Neutrophil (primary cell): ENCODE data around the gene ZNF865.

ENCODE experiments used
- H3K27ac ChIP-seq: fragments of 200-600 bp; sonication (generic); 2 replicates; pipeline ENCODE4 v1.5.1; 2016; ENCODE audit warnings: mild to moderate bottlenecking, moderate library complexity
- H3K27me3 ChIP-seq: fragments of 200-600 bp; sonication (generic); 2 replicates; pipeline ENCODE4 v1.6.0; 2016; ENCODE audit warnings: mild to moderate bottlenecking
- H3K36me3 ChIP-seq: fragments of 200-600 bp; sonication (generic); 2 replicates; pipeline ENCODE4 v1.5.1; 2017
- H3K4me1 ChIP-seq, 2 experiments: fragments of 200-600 bp in 1 of 2; sonication (generic) in 1 of 2; 1 replicate in 1 of 2; 2 replicates in 1 of 2; pipeline versions ENCODE4 v1.5.1 to v1.6.1; 2013 to 2016; ENCODE audit warnings: low read depth in 1 of 2, low read length in 1 of 2, mild to moderate bottlenecking in 1 of 2, moderate library complexity in 1 of 2; ENCODE audit not compliant: control insufficient read depth in 1 of 2, insufficient read depth in 1 of 2
- H3K4me3 ChIP-seq, 2 experiments: fragments of 200-600 bp in 1 of 2; sonication (generic) in 1 of 2; 1 replicate in 1 of 2; 2 replicates in 1 of 2; pipeline ENCODE4 v1.5.1; 2013 to 2016; ENCODE audit warnings: low read depth in 1 of 2, low read length in 1 of 2, mild to moderate bottlenecking in 1 of 2, moderate library complexity in 1 of 2
- H3K9me3 ChIP-seq: fragments of 200-600 bp; sonication (generic); 2 replicates; pipeline ENCODE4 v1.5.1; 2016
- TF ChIP-seq, protein P1 (sequence below): fragments of 200-600 bp; sonication (generic); IDR thresholded peaks from 2 replicates; pipeline ENCODE4 v1.5.1; 2016; ENCODE audit warnings: antibody characterized with exemption

Gene ZNF865

DNA sequence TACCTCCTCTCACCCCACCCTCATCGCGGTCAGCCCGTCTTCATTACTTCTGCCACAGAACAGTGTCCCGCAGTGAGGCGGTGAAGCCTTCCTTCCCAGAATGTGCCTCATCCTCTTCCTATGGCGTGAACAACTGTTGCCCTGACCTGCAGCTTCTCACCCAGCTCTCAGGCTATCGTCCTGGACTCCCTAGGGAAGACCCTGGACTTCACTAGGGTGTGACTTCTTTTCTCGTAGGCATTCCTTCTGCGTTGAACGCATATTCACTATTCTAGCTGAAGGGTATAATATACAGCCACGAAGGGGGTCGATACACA, 982 bp downstream of the ZNF865 start:
- H3K27me3 ChIP-seq = no peaks in the 10 kb centered on the region
- H3K4me1 ChIP-seq = peaks cover 75 to 77% of the 10 kb centered on the region in 2 experiments
- H3K27ac ChIP-seq = peak overlapping the region; percentile 96
- H3K9me3 ChIP-seq = no peaks in the 10 kb centered on the region
- peaks cover 20% of the 10 kb centered on the region for H3K36me3 ChIP-seq
- TF ChIP-seq, protein P1, sequence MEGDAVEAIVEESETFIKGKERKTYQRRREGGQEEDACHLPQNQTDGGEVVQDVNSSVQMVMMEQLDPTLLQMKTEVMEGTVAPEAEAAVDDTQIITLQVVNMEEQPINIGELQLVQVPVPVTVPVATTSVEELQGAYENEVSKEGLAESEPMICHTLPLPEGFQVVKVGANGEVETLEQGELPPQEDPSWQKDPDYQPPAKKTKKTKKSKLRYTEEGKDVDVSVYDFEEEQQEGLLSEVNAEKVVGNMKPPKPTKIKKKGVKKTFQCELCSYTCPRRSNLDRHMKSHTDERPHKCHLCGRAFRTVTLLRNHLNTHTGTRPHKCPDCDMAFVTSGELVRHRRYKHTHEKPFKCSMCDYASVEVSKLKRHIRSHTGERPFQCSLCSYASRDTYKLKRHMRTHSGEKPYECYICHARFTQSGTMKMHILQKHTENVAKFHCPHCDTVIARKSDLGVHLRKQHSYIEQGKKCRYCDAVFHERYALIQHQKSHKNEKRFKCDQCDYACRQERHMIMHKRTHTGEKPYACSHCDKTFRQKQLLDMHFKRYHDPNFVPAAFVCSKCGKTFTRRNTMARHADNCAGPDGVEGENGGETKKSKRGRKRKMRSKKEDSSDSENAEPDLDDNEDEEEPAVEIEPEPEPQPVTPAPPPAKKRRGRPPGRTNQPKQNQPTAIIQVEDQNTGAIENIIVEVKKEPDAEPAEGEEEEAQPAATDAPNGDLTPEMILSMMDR = no peak
- peak overlapping the region; percentile 88 to 92 for H3K4me3 ChIP-seq

DNA sequence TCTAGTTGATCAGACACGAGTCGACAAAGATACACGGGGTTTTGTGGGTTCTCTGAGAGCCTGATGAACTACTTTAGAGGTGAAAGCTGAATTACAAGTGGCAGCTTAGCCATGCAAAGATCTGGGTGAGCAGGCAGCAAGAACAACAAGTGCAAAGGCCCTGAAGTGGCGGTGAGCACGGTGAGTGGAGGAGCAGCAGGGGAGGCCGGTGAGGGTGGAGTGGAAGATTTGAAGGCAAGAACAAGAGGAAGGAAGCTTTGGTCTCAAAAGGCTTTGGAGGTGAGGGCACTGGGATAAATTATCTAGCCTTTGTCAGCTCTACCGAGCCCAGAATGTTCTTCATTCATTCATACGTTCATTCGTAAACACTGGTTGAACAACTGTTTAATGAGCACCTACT, 1.4 kb downstream of the ZNF865 start:
- TF ChIP-seq, protein P1 = no peak
- peaks cover 75 to 80% of the 10 kb centered on the region in 2 experiments for H3K4me1 ChIP-seq
- no peaks in the 10 kb centered on the region for H3K27me3 ChIP-seq
- H3K4me3 ChIP-seq = peak overlapping the region; percentile 0 to 88
- H3K36me3 ChIP-seq = peaks cover 20% of the 10 kb centered on the region
- peak overlapping the region; percentile 96 for H3K27ac ChIP-seq
- no peaks in the 10 kb centered on the region for H3K9me3 ChIP-seq

DNA sequence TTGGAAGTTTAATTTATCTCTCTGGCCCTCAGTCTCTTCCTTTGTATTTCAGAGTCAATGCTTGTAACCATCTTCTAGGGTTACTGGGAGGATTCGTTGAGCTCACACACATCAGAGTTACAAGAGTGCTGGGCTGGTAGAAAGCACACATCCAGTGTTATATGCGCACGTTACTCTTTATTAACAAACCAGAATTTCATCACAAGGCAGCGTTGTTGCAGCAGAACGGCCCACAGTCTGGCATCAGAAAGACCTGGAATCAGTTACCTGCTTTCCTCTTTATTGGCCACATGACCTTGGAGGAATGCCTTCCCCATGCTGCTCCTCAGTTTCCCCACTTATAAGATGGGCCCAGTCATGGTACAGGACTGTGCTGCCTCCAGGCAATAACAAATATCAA, 3.9 kb downstream of the ZNF865 start:
- peaks cover 21% of the 10 kb centered on the region for H3K36me3 ChIP-seq
- H3K4me1 ChIP-seq = peaks cover 79 to 81% of the 10 kb centered on the region in 2 experiments
- TF ChIP-seq, protein P1 = no peak
- peak overlapping the region; percentile 82 for H3K27ac ChIP-seq
- peak overlapping the region in 1 of 2 experiments; percentile 6 for H3K4me3 ChIP-seq
- no peaks in the 10 kb centered on the region for H3K9me3 ChIP-seq
- H3K27me3 ChIP-seq = no peaks in the 10 kb centered on the region

DNA sequence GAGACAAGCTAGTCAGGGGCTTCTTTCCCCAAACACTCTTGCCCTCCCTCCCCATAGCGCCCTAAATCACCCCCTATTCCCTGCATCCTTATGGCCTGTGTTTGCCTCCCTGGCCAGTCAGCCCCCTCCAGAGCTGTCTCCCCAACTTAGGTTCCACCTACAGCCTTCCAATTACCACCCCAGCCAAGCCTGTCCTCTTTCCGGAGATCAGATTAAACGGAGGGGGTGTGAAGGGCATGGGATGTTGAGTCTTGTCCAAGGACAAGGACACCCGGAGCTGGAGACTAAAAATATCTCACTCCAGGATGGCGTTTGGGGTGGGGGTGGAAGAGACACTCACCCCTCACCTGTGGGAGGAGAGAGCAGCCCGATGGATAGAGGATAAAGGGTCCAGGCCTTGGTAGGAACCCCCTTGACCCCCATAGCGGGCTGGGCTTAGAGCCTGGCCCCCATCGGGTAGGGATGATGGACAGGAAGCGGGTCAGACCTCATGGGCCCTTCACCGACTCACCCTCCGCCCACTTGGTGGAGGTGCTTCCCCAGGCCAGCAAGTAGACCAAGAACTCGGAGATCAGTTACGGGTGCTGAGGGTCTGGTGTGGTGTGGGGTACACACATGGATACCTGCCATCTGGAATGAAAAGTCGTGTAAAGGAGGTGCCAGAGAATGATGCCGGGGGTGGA, 6.0 kb downstream of the ZNF865 start:
- Histone ChIP-seq H3K4me3 (no peak overlapping the region), H3K9me3 (no peaks in the 10 kb centered on the region), H3K27me3 (no peaks in the 10 kb centered on the region), H3K4me1 (peaks cover 62 to 67% of the 10 kb centered on the region in 2 experiments), H3K36me3 (peaks cover 40% of the 10 kb centered on the region), H3K27ac (peak overlapping the region; percentile 67)
- TF ChIP-seq, protein P1 = no peak

DNA sequence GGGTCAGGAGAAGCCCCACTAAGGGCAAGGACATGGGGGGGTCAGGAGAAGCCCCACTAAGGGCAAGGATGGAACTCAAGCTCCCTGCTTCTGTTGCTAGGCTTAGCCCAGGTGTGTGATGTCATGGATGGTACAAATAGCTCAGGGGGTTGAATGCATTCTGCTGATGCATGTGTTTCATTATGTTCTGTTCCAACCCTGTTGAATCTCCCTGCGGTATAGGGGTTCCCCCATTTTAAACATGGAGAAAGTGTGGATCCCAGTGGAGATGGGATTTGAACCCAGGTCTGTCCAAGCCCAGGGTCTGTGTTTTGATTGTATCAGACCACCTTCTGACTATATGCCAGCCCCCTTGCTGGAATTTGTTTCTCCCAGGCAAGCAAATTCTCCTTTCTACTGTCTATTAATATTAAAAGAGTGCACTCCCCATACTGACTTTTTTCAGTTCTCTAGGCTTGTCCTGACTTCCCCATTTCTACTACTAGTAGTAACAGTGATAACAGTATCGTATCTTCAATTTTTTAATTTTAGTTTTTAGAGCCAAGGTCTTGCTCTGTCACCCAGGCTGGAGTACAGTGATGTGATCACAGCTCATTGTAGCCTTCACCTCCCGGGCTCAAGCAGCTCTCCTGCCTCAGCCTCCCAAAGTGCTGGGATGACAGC, 6.7 kb downstream of the ZNF865 start:
- TF ChIP-seq, protein P1 = no peak
- Histone ChIP-seq H3K4me3 (no peak overlapping the region), H3K27me3 (no peaks in the 10 kb centered on the region), H3K9me3 (no peaks in the 10 kb centered on the region), H3K4me1 (peaks cover 55 to 64% of the 10 kb centered on the region in 2 experiments), H3K36me3 (peaks cover 47% of the 10 kb centered on the region), H3K27ac (peak overlapping the region; percentile 67)
